ENCODE data around the gene SINHCAF. TPM values are rescaled to one million over a fixed set of nuclear protein-coding genes. Genes with fewer than 3 reads are reported as not detected.

SINHCAF gene
- total RNA-seq, 3 donors from 2014 or later = 46.8 to 79.2 (median 71.9) TPM

GRCh38 chr12:31368666-31369361 is 42.9 kb upstream of the SINHCAF start:
- peaks cover 12% of the 10 kb centered on the region for H3K4me1 ChIP-seq (ENCODE audit: low read depth)
- no peak for TF ChIP-seq CTCF (IDR thresholded peaks at IDR 0.05)
- no peak overlapping the region for H3K4me3 ChIP-seq
- H3K9me3 ChIP-seq = no peaks in the 10 kb centered on the region
- ATAC-seq = no peak
- peak in 1 of 3 donors; percentile 36 for DNase-seq
- no peaks in the 10 kb centered on the region for H3K36me3 ChIP-seq (ENCODE audit: low read depth)
- intact Hi-C loops (cut with DNase I, micrococcal nuclease) = no loop called here

GRCh38 chr12:31366104-31366621 is 40.2 kb upstream of the SINHCAF start:
- ATAC-seq (no peak), DNase-seq (no peak)
- no peak for TF ChIP-seq CTCF (IDR thresholded peaks at IDR 0.05)
- intact Hi-C loops (cut with DNase I, micrococcal nuclease) = no loop called here
- Histone ChIP-seq H3K4me1 (ENCODE audit: low read depth) (peaks cover 19% of the 10 kb centered on the region), H3K36me3 (ENCODE audit: low read depth) (no peaks in the 10 kb centered on the region), H3K9me3 (no peaks in the 10 kb centered on the region), H3K4me3 (no peak overlapping the region)

DNA sequence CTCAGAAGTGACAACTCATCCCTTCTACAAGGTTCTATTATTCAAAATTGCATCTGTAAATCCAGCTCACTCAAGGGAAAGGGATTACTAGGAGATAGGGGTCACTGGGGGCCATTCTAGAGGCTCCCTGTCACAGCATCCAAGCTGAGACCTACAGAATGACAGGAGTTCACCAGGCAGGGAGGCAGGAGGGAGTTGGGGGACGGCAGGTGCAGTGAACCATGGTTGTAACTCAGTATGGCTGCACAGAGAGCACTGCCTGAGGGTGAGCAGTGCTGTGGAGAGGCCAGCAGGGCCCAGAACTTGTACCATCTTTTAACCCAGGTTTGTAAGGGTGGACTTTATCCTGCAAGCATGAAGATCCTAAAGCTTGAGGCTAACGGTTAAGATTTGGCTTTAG is 37.9 kb upstream of the SINHCAF start:
- ATAC-seq (no peak), DNase-seq (no peak)
- Histone ChIP-seq H3K9me3 (no peaks in the 10 kb centered on the region), H3K4me3 (no peak overlapping the region), H3K36me3 (ENCODE audit: low read depth) (no peaks in the 10 kb centered on the region), H3K4me1 (ENCODE audit: low read depth) (peaks cover 13% of the 10 kb centered on the region)
- no peak for TF ChIP-seq CTCF (IDR thresholded peaks at IDR 0.05)
- intact Hi-C loops (cut with DNase I, micrococcal nuclease) = no loop called here

DNA sequence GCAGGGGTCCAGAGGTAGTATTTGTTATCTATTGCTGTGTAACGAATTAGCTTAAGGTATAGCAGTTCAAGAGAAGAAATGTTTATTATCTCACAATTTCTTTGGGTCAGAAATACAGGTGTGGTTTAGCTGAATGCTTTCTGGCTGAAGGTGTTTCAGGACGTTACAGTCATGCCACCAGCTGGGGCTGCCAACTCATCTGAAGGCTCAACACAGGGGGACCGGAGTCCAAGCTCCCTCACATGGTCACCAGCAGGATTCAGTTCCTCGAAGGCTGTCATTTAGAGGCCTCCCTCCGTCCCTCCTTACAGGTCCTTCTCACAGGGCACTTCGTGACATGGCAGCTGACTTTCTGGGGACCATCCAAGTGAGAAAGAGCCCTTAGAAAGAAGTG is 37.5 kb upstream of the SINHCAF start:
- TF ChIP-seq CTCF (IDR thresholded peaks at IDR 0.05) = peak; percentile 0
- Histone ChIP-seq H3K4me1 (ENCODE audit: low read depth) (peaks cover 13% of the 10 kb centered on the region), H3K36me3 (ENCODE audit: low read depth) (no peaks in the 10 kb centered on the region), H3K9me3 (no peaks in the 10 kb centered on the region), H3K4me3 (no peak overlapping the region)
- peak; percentile 4 for ATAC-seq
- peak in 1 of 3 donors; percentile 17 for DNase-seq
- intact Hi-C loops (cut with DNase I, micrococcal nuclease) = no loop called here

DNA sequence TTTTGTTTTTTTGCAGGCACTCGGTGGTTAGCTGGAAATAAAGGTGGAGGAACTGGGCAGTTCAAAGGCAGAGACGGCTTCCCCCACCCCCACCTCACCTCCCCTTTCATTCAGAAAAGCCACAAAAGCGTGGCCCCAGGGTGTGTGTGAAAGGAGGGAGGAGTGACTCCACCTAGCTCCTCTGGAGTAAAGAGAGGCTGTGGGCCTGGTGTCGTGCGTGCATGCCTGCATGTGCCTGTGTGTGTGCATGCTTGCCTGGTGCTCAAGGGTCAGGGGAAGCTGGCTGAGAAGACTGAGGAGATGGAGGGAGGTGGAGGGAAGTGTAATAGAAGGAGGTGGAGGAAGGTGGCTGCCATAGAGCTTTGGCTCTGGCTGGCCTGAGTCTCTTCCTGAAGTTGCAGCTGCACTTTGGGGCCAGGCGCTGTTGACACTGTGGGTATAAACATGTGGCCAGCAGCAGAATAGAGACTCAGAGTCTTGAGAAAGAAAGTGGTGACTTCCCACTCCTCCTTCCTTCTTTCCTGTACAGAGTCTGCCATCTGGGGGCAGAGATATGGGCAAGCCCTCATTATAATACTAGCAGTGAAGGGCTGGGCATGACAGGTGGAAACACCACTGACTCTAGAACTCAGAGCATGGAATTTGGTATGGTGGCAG is 36.9 kb upstream of the SINHCAF start:
- DNase-seq = peak; percentile 63 to 71 (median 70)
- TF ChIP-seq CTCF (IDR thresholded peaks at IDR 0.05) = peak; percentile 7
- no peaks in the 10 kb centered on the region for H3K9me3 ChIP-seq
- peaks cover 13% of the 10 kb centered on the region for H3K4me1 ChIP-seq (ENCODE audit: low read depth)
- peak; percentile 80 for ATAC-seq
- H3K36me3 ChIP-seq (ENCODE audit: low read depth) = no peaks in the 10 kb centered on the region
- intact Hi-C loops (cut with DNase I, micrococcal nuclease) = no loop called here
- H3K4me3 ChIP-seq = no peak overlapping the region
